HL-60/S4 treated with phorbol 12-myristate 13-acetate at 8.2 ng/mL for 4 days and 3 days (cell line): Measurements from ENCODE around the gene POMC.
"Not testable (repeated sequence)": the region's sequence is repeated elsewhere in the genome, so short reads cannot be mapped to it uniquely, and the experiment has no call there.

ENCODE experiments used
- in situ Hi-C: fragments of 300-500 bp; cut with MboI; formaldehyde crosslinking; loops from 2 replicates; pipeline ENCODE4 v1.15.0; 2022; ENCODE audit warnings: low sequenced_read_pairs

Gene POMC

GRCh38 chr2:25168256-25169072 is at the start of gene POMC:
TSS of gene POMC (minus strand) at chr2:25168580. CDS start at chr2:25164772, 3,808 bp downstream.
- in situ Hi-C loops: no loop called here

DNA sequence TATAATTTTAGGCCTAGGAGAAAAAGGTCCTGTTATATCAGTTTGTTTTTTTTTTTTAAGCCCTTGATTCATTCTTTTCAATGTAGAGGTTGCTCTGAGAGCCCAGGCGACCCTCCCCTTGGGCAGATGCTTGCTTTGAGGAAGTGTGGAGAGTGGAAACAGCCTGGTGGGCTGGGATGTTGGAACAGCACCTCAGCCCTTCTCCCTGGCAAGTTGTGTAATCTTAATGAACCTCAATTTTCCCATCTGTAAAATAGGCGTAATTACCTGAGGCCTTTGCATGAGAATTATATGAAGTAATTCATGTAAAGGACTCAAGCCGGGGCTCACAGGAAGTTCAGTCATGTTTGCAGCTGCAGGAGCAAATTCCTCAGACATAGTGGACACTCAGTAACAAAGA is 49.7 kb upstream of the POMC start:
- in situ Hi-C loops: no loop called here

GRCh38 chr2:25215948-25216679 is 47.7 kb upstream of the POMC start:
- in situ Hi-C loops: no loop called here

- in situ Hi-C loops: no loop called here
Observed at GRCh38 chr2:25215232-25215631, 46.9 kb upstream of the POMC start.

GRCh38 chr2:25213229-25213628 is 44.8 kb upstream of the POMC start:
- in situ Hi-C loops: no loop called here

- in situ Hi-C loops: not testable (repeated sequence)
Observed at GRCh38 chr2:25210923-25211322, 42.5 kb upstream of the POMC start.

DNA sequence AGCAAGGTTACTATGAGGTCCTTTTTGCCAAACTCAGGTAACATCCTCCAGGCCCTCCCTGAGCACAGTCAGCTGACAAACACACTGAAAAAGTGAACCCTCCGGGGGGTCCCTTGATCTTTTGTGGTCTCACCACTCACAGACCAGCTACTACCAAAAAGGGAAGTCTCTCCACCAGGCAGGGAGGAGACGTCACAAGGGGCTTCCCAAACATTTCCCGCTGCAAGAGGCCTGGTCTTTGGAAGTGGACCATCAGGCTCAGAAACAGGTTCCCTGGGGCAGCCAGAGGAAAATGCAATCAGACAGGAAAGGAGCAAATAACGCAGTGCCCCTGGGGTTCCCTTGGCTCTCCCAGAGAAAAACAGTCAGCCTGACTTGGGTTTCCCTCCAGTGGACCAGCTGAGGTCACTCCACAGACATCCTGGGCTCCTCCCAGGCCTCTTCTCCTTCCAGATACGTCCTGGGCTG is 38.7 kb upstream of the POMC start:
- in situ Hi-C loops: no loop called here

DNA sequence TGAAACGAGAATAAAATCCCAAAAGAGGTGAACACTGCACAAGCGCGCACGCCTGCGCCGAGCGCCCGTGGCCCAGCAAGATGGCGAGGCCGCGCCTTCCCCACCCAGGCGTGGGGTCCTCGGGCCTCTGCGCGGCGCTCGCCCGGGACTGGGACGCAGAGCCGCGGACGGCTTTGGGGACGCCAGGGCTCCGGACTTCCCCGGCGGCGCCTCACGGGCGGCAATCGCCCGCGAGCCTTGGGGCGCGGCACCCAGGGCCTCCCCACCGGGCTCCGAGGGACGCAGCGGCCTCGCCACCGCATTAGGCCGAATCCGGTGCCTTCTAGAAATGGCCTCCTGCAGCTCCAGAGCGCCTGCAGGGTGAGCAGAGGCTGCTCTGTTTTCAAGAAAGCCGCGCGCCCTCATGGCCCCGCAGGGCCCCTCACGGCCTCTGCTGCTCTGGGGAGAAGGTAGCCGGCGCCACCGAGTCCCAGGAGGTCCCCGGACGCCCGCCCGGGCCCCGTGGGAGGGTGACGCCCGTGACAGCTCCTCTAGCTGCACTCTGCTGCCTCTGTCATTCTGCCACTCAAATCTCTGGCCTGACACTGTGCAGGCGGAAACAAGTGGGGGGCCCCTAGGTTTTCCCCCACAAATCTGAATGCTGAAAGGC is 35.9 kb upstream of the POMC start:
- in situ Hi-C loops: no loop called here

GRCh38 chr2:25202275-25202674 is 33.9 kb upstream of the POMC start:
- in situ Hi-C loops: no loop called here

DNA sequence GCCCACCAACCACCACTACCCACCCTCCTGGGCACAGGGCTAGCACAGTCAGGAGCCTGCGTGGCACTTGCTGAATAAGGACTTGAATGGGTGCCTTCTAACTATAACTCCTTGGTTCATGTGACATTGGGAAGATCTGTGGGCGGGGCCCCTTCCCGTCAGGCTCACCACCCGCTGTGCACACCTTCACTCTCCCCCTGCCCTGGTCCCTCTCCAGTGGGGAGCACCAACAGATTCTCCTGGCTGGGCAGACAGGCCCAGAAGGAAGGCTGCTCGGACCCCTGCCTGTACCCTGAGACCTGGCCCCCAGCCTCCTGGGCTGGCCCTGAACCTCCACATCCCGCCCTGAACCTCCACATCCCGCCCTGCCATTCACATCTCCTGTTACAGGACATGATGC is 33.4 kb upstream of the POMC start:
- in situ Hi-C loops: no loop called here

- in situ Hi-C loops: no loop called here
Observed at GRCh38 chr2:25201265-25201664, 32.9 kb upstream of the POMC start.

- in situ Hi-C loops: no loop called here
Observed at GRCh38 chr2:25198576-25198975, 30.2 kb upstream of the POMC start.

- in situ Hi-C loops: no loop called here
Observed at GRCh38 chr2:25198209-25198525, 29.8 kb upstream of the POMC start.

- in situ Hi-C loops: no loop called here
Observed at GRCh38 chr2:25197336-25198208, 29.2 kb upstream of the POMC start.

DNA sequence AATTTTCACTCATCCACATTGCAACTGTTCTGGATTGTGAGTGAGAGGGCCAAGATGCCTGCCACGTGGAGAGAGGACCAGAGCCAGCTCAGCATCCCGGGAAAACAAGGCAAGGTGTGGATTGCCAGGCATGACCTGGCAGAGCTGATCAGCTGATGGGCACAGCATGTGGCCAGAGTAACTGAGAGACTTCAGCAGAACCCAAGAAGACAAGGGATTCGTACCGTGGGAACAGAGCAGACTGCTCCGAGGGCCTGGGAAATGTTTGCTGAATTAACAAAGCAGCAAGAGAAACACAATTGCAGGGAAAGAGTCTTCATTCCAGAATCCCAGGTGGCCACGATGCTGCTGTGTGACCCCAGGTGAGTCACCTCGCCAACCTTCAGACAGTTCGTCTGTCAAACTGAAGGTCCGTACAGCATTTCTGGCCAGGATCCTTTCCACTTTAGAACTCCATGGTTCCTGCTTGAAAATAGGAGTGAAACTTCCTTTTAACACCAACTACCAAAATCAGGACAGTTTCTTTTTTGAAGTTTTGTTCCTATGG is 26.3 kb upstream of the POMC start:
- in situ Hi-C loops: no loop called here

DNA sequence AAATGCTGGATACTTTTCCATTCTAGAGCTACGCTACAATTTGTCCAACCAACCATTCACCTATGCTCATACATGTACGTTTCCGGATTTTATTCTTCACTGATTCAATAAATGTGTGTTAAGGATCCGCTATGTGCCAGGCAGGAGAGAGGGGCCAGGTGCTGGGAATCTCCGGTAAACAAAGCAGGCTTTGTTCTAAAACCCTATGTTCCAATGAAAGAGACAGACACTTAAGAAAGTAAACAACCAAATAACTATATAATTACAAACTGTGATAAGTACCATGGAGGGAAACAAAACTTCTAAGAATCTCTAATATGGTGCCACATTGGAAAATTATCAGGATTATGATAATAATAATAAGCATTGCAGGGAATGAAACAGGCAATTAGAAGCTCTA is 22.2 kb upstream of the POMC start:
- in situ Hi-C loops: no loop called here

- in situ Hi-C loops: no loop called here
Observed at GRCh38 chr2:25188405-25188804, 20.0 kb upstream of the POMC start.

GRCh38 chr2:25187729-25188350 is 19.5 kb upstream of the POMC start:
- in situ Hi-C loops: no loop called here

GRCh38 chr2:25184254-25184653 is 15.9 kb upstream of the POMC start:
- in situ Hi-C loops: no loop called here

DNA sequence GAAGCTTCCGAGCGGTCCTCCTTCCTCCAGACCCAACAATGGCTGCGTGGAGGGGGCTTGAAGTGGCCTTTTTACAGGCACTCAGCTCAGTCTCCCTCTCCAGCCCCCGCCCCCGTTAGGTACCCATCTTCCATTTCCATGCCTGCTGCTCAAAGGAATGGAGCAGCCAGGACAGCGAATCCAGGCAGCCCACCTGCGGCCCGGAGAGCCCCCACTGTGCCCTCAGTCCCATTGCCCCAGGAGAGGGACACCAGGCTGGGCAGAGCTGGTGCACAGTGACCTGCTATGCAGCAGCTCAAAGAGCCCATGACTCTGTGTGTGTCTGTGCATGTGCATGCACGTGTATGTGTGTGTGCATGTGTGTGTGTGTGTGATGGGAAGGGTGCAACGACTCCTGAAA is 10.6 kb upstream of the POMC start:
- in situ Hi-C loops: no loop called here
